Stimulated activated CD4-positive, alpha-beta T cell treated with anti-CD3 and anti-CD28 coated beads, Interleukin-15, amount 100 ng/mL, for 1 hour (primary cell): ENCODE measurements around the gene RNF151.
"Not testable (repeated sequence)": the region's sequence is repeated elsewhere in the genome, so short reads cannot be mapped to it uniquely, and the experiment has no call there.

ENCODE experiments used
- DNase-seq, 2 donors: peaks; one replicate each; pipeline ENCODE4 v3.0.0-alpha.2; 2020; ENCODE audit warnings: low read depth in 1 of 2, low spot score in 1 of 2

Gene RNF151

DNA sequence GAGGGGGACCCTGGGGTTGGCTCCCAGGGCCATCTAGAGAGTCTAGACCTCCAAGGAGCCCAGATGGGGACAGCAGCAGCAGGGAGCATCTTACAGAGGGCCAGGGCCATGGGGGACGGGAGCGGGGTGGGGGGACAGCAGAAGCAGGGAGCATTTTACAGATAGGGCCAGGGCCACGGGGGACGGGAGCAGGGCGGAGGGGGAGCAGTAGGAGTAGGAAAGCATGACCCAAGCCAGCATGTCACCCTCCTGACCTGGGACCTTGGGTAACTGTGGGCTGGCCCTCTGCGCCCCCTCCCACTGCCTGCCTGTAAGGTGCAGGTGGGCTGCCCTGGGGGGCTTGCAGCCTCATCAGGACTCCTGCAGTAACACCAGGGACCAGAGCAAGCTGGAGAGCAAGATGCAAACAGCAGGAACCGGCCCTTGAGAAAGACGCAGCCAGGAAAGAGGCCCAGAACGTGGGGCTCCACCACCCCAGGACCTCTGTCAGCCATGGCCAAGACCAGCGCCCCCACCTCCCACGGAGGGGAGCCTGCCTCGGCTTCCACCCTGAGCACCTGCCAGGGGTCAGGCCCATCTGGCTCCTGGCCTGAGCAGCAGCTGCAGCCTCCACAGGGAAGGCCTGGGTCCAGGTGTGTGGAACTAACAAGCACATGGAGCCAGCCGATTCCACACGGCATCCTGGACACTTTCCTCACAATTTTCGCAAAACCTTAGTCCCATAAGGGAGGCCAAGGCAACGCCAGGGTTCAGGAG, 40.6 kb downstream of the RNF151 start:
- no peak for DNase-seq

DNA sequence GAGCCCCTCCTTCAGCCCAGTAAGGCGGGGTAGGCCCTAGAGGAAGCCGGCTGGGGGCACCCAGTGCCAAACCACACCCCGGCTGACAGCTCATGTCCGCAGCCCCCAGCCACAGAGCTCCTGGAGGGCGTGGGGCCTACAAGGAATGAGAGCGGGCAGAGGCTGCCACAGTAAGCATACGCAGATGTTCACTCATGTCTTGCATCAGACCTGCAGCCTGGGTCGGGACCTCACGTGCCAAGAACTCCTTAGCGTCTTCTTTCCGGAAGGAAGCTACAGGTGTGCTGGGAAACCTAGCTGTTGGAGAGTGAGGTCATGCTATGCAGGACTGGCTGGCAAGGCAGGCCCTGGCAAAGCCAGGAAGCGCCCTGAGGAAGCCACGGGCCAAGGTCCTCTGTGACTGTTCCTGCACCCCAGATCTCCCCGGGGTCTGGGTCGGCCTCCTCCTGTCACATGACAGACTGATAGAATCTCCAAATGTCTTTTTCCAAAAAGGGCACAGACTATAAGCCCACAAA, 41.4 kb downstream of the RNF151 start:
- DNase-seq: no peak

DNA sequence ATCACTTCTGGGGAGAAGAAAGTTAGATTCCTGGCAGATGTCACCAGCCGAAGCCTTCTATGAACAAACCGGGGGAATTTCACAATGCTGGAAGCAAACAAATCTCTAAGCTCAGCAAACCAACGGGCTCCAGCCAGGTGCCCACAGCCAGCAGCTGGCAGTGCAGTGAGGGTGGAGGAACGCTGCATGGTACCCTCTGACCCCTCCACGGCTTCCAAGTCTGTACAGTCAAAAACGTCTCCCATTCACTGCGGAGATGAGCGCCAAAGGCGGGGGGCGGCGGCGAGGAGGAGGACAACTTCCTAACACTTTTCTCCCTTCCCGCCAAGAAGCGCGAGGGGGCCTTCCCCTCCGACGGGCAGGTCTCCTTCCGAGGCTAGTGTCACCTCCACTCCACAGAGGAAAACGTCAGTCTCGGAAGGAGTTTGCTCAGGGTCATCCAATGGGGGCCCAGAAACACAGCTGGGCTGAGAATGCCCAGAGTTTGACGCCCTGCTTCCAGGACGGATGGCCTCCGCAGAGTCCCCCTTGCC, 42.0 kb downstream of the RNF151 start:
- DNase-seq: no peak

DNA sequence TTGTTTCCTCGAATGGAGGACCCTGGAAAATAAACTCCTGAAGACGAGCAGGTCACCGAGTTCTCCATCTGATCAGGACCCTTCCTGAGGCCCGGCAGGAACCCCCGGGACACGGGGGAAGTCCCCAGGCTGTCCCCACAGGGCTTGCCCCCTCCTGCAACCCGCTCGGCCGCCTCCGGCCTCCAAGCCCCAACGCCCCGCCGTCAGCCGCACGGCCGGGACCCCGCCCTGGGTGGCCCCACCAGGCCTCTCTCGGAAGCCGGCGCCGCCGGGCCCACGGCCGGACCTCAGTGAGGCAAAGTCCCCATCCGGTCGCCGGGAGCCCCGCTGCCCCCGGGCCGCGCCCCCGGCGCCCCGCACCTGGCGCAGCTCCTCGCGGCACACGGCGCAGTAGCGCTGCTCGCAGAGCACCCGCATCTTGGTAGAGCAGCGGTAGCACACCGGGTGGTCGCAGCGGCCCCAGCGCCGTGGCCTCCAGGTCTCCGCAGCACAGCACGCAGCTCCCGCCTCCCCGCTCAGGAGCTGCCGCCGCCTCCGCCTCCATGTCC, 42.6 kb downstream of the RNF151 start:
- DNase-seq: no peak

DNA sequence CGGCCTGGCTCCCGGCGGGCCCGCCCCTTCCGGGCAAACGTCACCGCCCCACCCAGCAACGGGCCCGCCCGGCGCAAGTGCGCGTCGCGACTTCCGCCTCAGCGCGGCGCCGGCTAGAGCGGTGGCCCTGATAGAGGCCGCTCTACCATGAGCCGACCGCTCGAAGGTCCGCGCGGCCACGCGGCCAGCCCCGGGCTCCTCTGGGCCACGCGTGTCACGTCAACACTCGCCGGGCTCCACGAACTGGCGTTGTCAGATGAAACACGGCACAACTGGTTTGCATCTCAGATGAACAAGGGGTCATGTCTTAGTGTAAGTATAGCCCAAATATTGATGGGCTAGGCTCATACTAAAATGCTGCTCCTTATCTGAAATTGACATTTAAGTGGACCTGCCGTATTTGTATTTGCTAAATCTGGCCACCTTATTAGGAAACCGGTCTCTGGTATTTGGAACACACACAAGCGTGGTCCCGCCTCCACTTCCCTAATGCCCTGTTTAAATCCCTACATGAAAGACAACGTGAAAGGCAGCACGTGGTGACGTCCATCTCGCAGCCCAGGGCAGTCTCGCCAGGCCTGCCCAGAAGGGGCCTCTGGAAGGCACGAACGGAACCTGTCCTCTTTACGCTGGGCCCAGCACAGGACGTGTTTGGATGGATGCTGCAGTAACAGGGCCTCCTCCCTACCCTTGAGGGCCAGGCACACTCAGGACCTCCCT, 43.3 kb downstream of the RNF151 start, which contains the start of gene ZNF598:
TSS of gene ZNF598 (minus strand) at position 31 of the 720 bp plus-strand sequence.
- DNase-seq: peak; percentile 62 to 71

DNA sequence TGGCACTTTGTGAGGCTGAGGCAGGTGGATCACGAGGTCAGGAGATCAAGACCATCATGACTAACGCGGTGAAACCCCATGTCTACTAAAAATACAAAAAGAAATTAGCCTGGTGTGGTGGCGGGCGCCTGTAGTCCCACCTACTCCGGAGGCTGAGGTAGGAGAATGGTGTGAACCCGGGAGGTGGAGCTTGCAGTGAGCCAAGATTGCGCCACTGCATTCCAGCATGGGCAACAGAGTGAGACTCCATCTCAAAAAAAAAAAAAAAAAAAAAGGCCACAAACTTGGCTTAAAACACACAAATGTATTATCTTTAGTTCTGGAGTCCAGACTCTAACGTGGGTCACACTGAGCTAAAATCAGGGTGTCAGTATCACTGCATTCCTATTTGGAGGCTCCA, 45.1 kb downstream of the RNF151 start:
- DNase-seq: not testable (repeated sequence)

DNA sequence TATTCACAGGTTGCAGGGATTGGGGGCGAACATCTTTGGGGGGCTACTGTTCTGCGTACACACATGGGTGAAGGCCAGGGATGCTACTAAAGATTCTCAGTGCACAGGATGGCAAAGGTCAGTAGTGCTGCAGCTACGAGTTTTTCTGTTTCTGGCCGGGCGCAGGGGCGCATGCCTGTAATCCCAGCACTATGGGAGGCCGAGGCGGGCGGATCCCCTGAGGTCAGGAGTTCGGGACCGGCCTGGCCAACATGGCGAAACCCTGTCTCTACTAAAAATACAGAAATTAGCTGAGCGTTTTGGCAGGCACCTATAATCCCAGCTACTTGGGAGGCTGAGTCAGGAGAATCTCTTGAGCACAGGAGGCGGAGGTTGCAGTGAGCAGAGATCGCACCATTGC, 46.9 kb downstream of the RNF151 start:
- DNase-seq: no peak

DNA sequence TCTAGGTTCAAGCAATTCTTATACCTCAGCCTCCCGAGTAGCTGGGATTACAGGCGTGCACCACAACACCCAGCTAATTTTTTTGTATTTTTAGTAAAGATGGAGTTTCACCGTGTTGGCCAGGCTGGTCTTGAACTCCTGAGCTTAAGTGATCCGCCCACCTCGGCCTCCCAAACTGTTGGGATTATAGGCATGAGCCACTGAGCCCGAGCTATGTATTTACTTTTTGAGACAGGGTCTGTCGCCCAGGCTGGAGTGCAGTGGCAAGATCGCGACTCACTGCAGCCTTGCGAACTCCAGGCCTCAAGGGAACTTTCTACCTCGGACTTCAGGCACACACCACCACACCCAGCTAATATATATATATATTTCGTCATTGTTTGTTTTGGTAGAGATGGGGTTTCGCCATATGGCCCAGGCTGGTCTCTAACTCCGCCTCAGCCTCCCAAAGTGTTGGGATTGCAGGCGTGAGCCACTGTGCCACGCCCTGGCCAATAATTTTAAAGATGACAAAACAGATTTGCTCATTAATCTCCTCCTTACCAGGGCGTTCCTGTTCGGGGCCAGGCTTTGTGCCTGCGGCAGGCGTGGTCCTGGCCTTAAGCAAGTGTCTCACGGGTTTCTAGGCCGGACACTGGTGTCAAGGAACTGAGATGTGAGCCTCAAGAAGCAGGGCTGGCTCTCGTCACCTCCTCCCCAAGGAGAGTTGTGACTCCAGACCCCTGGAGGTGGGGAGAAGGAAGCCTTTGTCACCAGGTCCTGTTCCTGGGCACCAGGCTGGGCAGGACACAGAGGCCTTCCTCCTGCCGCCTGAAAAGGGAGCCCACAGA, 48.7 kb downstream of the RNF151 start:
- DNase-seq: no peak

DNA sequence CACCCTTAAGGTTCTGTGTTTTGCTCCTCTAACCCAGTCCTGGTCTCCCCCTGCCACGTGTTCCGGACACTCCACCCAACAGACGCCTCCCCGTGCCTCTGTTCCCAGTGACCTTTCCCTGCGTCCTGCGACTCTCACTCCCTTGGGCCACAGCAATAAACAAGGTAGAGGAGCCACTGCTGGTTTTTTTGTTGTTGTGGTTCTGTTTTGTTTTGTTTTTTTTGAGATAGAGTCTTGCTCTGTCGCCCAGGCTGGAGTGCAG, 49.2 kb downstream of the RNF151 start:
- no peak for DNase-seq

DNA sequence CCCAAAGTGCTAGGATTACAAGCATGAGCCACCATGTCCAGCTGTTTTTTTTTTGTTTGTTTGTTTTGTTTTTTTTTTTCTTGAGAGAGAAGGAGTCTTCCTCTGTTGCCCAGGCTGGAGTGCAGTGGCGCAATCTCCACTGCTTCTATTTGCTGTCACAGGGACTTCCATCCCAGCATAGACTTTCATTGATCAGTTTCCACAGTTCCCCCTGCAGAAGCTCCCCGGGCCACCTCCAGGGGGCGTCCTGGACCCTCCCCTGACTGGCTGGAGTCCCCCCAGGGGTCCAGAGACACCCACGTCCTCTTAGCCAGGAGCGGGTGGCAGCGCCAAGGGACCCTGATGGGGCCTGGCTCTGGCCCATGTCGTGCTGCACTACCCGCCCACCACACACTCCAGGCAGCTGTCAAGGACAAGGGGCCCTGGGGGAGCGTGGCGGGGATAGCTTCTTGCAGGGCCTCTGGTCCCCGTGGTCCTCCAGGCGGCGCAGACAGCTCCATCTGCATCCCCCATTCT, 49.8 kb downstream of the RNF151 start:
- no peak for DNase-seq
